ENCODE data around the gene SNX8. TPM values are rescaled to one million over a fixed set of nuclear protein-coding genes. Genes with fewer than 3 reads are reported as not detected.

The SNX8 gene
- total RNA-seq, 4 donors from 2014 or later: 13.3 to 35.7 (median 22.1) TPM

DNA sequence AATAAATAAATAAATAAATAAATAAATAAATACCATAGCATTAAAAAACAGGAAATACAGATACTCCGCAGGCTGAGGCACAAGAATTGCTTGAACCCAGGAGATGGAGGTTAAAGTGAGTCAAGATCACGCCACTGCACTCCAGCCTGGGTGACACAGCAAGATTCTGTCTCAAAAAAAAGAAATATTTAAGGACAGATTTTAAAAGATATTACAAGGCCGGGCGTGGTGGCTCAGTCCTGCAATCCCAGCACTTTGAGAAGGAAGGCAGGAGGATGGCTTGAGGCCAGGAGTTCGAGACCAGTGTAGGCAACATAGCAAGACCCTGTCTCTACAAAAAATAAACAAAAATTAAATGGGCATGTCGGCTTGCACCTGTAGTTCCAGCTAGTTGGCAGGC, 17.5 kb upstream of the SNX8 start:
- no peak for DNase-seq (ENCODE audit: low spot score in 2 of 2)
- WGBS, 2 donors: 91 to 94% methylated on average over 6 of the region's 6 CpGs
- no peak overlapping the region for H3K4me3 ChIP-seq (ENCODE audit: low read depth, poor library complexity, severe bottlenecking)
- intact Hi-C loops (cut with DNase I; ENCODE audit: low total_unique reads): no loop called here
- TF ChIP-seq, protein P1, sequence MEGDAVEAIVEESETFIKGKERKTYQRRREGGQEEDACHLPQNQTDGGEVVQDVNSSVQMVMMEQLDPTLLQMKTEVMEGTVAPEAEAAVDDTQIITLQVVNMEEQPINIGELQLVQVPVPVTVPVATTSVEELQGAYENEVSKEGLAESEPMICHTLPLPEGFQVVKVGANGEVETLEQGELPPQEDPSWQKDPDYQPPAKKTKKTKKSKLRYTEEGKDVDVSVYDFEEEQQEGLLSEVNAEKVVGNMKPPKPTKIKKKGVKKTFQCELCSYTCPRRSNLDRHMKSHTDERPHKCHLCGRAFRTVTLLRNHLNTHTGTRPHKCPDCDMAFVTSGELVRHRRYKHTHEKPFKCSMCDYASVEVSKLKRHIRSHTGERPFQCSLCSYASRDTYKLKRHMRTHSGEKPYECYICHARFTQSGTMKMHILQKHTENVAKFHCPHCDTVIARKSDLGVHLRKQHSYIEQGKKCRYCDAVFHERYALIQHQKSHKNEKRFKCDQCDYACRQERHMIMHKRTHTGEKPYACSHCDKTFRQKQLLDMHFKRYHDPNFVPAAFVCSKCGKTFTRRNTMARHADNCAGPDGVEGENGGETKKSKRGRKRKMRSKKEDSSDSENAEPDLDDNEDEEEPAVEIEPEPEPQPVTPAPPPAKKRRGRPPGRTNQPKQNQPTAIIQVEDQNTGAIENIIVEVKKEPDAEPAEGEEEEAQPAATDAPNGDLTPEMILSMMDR (IDR thresholded peaks at IDR 0.05): no peak
- no peak for TF ChIP-seq POLR2A (IDR thresholded peaks at IDR 0.05)

DNA sequence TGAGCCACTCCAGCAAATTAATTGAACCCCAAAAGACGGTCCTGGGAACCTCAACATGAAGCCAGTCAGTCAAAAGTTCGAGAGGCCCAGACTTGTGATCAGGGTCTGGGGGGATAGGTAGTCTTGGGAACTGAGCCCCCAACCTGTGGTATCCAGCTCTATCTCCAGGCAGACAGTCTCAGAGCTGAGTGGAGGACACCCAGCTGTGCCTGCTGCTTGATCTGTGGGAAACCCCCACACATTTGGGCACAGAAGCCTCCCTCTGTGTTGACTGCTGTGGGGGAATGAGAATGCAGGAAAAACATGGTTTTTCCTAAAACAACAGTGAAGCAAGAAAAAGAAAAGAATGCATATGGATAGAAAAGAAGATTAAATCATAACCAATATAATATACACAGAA, 16.3 kb upstream of the SNX8 start:
- WGBS, 2 donors: 95% methylated on average over 2 of the region's 2 CpGs

DNA sequence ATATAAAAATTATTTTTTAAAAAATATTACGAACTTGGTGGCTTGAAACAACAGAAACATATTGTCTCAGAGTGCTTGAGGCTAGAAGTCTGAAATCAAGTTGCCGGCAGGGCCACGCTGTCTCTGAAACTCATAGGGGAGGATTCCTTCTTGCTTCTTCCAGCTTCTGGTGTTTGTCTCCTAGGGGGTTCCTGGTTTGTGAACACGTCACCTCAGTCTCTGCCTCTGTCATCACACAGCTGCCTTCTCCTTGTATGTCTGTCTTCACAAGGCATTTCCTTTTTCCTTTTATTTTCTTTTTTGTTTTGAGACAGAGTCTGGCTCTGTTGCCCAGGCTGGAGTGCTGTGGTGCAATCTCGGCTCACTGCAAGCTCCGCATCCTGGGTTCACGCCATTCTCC, 12.7 kb upstream of the SNX8 start:
- intact Hi-C loops (cut with DNase I; ENCODE audit: low total_unique reads): no loop called here
- WGBS, 2 donors: 86 to 88% methylated on average over 7 of the region's 7 CpGs

More for the DNA sequence above, 16.3 kb upstream of the SNX8 start:
- DNase-seq (ENCODE audit: low spot score in 2 of 2): no peak
- intact Hi-C loops (cut with DNase I; ENCODE audit: low total_unique reads): no loop called here
- no peak for TF ChIP-seq POLR2A (IDR thresholded peaks at IDR 0.05)
- TF ChIP-seq, protein P1 (IDR thresholded peaks at IDR 0.05): no peak
- no peak overlapping the region for H3K4me3 ChIP-seq (ENCODE audit: low read depth, poor library complexity, severe bottlenecking)

DNA sequence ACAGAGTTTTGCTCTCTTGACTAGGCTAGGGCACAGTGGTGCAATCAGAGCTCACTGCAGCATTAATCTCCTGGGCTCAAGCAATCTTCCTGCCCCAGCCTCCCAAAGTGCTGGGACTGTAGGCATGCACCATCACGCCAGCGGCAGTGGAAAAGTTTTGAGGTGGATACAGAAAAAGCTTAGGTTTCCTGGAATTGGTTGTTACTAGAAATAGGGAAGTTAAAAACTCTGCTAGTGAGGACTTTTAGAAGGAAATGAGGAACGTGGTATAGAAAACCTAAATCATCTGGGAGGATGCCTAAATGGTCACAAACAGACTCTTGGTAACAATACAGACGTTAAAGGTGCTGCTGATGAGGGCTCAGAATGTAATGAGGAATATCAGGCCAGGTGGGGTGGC, 10.9 kb upstream of the SNX8 start:
- TF ChIP-seq POLR2A (IDR thresholded peaks at IDR 0.05): no peak
- TF ChIP-seq, protein P1 (IDR thresholded peaks at IDR 0.05): no peak
- WGBS, 2 donors: 42% methylated on average over 4 of the region's 4 CpGs
- no peak overlapping the region for H3K4me3 ChIP-seq (ENCODE audit: low read depth, poor library complexity, severe bottlenecking)
- intact Hi-C loops (cut with DNase I; ENCODE audit: low total_unique reads): no loop called here
- no peak for DNase-seq (ENCODE audit: low spot score in 2 of 2)

More for the DNA sequence above, 12.7 kb upstream of the SNX8 start:
- no peak for DNase-seq (ENCODE audit: low spot score in 2 of 2)
- H3K4me3 ChIP-seq (ENCODE audit: low read depth, poor library complexity, severe bottlenecking): no peak overlapping the region
- TF ChIP-seq POLR2A (IDR thresholded peaks at IDR 0.05): no peak
- TF ChIP-seq, protein P1 (IDR thresholded peaks at IDR 0.05): no peak

DNA sequence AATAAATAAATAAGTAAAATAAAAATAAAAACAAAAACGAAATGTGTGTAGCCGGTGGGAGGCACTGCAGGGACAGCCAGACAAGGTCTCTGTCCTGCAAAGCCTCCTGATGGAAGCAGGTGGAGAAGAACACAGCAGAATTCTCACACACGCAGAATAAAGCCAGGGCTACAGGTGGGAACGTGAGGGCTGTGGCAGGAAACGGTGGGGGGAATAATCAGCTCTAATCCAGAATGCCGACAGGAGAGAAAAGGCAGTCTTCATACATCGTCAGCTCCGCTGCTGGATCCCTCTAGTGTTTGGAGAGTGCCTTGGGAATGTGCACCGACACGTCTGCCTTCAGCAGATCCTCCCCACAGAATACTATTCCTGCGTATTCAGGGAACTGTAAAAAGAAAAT, 6.8 kb upstream of the SNX8 start:
- TF ChIP-seq, protein P1 (IDR thresholded peaks at IDR 0.05): no peak
- no peak for TF ChIP-seq POLR2A (IDR thresholded peaks at IDR 0.05)
- DNase-seq (ENCODE audit: low spot score in 2 of 2): no peak

DNA sequence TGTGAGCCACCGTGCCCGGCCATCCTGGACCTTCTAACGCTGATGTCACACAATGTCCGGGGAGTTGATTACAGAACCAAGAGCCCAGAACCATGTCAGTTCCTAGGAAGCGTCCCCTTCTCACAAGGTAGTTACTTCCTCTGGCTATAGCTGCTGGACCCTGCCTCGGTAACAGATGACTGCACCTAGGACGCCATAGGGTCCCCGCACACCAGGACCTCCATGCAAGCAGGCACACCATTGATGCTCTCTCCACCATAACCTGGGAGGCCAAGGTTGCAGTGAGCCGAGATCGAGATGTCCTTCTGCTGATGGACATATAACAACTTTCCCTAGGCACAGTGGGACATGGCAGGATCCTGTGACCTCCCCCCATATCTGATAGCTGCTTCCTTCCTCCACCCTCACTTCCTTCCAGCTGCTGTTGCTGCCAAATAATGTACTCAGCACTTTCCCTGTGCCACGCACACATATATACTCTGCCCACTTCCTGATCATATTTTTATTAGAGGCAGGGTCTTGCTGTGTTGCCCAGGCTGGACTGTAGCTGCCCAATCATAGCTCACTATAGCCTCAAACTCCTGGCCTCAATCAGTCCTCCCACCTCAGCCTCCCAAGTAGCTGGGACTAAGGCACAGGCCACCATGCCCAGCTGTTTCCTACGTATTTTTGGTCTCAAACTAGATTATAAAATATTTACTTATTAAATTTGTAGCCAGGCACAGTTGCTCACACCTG, 3.5 kb upstream of the SNX8 start:
- DNase-seq (ENCODE audit: low spot score in 2 of 2): no peak
- no peak overlapping the region for H3K4me3 ChIP-seq (ENCODE audit: low read depth, poor library complexity, severe bottlenecking)
- intact Hi-C loops (cut with DNase I; ENCODE audit: low total_unique reads): no loop called here
- TF ChIP-seq, protein P1 (IDR thresholded peaks at IDR 0.05): no peak
- WGBS, 2 donors: 84 to 85% methylated on average over 12 of the region's 12 CpGs

More for the DNA sequence above, 6.8 kb upstream of the SNX8 start:
- intact Hi-C loops (cut with DNase I; ENCODE audit: low total_unique reads): no loop called here
- WGBS, 2 donors: 33 to 46% methylated on average over 11 of the region's 11 CpGs
- no peak overlapping the region for H3K4me3 ChIP-seq (ENCODE audit: low read depth, poor library complexity, severe bottlenecking)

Measured in lower leg skin (tissue), 4 donors.